Ramos (cell line): Measurements from ENCODE around the gene ILKAP.

Experiments
- in situ Hi-C: fragments of 300-500 bp; cut with MboI; formaldehyde crosslinking; loops from one replicate; pipeline ENCODE4 v1.14.3; 2022; ENCODE audit warnings: low sequenced_read_pairs; ENCODE audit not compliant: unreplicated experiment

The ILKAP gene

DNA sequence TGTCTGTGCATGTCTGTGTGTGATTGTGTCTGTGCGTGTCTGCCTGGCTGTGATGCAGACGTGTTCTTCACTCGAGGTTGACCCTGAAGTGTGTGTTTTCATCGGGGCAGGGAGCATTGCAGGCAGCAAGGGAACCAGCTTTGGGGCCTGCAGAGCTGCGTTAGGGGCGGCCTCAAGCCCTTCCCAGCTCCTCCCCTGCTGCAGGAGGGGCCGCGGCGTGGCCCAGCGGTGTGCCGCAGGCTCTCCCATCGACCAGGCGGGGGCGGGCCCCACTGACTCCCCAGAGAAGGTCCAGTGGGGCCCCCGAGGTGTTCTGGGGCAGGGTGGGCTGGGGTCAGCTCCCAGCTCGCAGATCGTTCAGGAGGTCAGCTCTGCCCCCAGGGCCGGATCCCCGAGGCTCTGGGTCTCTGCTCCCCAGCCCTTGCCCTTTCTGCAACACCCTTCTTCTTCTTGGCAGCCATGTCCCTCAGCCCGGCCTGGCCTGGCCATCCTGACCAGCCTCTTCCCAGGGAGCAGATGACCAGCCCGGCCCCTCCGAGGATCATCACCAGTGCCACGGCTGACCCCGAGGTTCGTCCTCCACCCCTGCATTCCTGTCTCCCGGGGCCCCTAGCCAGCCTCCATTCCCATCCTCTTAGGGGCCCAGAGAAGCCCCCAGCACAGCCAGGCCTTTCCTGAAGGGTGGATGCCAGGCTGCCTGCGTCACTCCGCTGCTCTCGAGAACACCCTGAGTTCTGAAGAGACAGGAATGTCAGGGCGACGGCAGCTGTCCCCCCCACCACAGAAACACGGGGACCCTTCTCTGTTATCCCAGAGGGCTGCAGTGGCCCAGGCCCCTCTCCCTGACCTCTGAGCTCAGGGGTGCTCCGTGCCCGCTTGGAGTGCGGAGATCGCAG is 76.1 kb downstream of the ILKAP start:
- in situ Hi-C loops, result no loop called here

DNA sequence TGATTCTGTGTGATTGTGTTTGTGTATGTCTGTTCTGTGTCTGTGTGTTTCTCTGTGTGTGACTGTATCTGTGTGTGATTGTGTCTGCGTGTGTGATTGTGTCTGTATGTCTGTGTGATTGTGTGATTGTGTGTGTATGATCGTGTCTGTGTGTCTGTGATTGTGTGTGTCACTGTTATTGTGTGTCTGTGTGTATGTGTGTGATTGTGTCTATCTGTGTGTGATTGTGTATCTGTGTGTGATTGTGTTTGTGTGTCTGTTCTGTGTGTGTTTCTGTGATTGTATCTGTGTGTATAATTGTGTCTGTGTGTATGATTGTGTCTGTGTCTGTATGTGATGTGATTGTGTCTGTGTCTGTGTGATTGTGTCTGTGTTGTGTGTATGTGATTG is 76.7 kb downstream of the ILKAP start:
- in situ Hi-C loops, result no loop called here

DNA sequence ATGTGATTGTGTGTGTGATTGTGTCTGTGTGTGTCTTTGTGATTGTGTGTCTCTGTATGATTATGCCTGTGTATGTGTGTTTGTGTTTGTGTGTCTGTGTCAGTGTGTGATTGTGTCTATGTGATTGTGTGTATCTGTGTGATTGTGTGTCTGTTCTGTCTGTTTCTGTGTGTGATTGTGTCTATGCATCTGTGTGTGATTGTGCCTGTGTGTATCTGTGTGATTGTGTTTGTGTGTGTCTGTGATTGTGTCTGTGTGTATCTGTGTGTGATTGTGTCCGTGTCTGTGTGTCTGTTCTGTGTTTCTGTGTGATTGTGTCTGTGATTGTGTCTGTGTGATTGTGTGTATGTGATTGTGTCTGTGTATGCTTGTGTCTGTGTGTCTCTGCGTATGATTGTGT is 77.2 kb downstream of the ILKAP start:
- in situ Hi-C loops, result no loop called here

DNA sequence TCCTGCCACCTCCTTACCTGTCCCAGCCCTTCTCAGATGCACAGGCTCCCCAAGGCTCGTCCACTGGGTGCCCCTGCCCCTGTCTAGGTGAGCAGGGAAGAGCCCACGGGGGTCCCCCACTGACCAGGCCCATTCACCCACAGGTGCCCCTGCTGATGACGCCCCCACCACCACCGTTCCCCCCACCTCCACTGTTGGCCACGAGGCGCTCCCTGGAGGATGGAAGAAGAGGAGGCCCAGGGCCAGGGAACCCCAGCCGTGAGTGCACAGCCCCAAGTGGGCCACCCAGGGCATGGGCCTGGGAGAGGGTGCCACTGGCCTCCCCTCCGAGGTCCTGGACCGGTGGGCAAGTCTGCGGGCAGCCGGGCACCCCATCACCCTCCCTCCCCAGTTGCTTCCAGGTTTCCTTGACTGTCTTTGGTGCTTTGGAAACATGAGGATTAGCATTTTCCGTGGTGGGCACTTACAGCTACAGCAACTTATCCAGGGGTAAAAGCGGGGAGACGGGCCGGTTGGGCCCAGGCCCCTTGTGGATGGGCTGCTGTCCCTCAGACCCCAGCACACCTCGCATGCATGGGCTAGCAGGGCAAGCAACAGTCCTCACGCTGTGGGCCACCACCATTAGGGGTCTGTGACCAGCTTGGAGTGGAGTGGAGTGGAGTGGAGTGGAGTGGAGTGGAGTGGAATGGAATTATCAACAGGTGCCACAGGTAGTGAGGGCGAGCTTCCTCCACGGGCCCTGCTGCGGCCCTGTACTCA is 78.2 kb downstream of the ILKAP start:
- in situ Hi-C loops, result no loop called here

DNA sequence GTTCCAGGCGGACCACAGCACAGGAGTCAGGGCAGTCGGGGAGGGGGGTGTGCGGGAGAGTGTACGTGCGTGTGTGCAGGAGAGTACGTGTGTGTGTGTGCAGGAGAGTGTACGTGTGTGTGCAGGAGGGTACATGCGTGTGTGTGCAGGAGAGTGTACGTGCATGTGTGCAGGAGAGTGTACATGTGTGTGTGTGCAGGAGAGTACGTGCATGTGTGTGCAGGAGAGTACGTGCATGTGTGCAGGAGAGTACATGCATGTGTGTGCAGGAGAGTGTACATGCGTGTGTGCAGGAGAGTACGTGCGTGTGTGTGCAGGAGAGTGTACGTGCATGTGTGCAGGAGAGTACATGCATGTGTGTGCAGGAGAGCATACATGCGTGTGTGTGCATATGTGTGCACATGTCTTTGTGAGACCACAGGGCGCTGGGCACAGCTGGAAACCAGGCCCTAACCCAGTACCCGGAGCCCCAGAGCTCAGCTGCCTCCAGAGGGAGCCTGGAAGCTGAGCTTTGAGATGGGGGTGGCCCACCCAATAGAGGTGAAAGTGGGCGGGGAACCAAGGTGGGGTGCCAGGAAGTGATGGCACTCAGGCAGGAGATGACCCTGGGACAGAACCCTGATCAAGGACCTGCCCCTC is 78.9 kb downstream of the ILKAP start:
- in situ Hi-C loops, result no loop called here

DNA sequence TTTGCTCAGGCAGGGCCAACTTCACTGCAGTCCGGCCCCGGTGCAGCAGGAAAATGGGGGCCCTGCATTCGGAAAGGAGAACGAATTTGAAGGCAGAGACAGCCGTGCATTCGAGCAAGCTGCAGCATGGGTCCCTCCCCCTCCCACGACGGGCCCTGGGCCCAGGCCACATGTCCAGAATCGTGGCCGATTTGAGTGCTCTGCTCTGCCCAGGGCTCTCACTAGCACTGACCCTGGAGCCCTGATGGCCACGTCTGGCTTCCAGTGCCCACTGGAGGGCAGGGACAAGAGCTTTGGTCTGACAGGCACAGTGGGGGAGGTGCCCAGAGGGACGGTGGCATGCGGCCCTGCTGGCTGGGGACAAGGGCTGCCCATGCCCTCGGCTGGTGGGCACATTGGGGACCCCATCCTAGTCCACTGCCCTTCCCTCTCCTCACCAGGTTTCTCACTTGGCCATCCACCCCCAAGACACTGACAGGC is 79.5 kb downstream of the ILKAP start:
- in situ Hi-C loops, result no loop called here

DNA sequence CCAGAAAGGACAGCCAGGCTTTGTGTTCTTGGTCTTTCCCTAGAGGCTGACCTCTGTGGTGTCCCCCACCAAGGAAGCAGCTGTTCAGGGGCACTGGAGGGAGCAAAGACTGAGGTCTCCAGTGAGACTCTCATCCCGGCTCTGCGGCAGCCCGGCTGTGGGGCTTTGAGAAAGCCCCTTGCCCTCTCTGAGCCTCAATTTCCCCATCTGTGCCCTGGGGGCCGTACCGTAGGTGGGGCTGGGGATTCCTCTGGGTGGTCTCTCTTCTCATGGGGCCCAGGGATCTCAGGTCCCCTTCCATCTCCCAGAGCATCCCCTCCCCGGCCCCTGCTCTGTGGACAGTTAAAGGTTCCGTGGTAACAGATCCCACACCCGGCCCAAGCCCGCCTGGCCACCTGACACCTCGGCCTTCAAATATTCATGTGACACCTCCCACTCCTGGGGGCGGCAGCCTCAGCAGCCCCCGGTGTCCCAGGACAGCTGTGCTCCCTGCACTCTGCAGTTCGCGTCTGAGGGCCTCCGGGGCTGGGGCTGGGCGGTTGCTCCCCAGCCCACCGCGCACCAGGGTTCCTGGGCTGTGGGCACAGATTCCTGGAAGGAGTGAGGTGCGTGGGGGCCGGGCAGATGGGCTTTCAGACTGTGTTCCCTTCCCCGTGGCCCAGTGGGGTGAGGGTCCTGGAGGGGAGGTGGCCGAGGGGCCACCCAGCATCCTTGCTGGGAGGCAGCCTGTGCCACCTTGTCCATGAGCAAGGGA is 80.1 kb downstream of the ILKAP start:
- in situ Hi-C loops, result no loop called here

DNA sequence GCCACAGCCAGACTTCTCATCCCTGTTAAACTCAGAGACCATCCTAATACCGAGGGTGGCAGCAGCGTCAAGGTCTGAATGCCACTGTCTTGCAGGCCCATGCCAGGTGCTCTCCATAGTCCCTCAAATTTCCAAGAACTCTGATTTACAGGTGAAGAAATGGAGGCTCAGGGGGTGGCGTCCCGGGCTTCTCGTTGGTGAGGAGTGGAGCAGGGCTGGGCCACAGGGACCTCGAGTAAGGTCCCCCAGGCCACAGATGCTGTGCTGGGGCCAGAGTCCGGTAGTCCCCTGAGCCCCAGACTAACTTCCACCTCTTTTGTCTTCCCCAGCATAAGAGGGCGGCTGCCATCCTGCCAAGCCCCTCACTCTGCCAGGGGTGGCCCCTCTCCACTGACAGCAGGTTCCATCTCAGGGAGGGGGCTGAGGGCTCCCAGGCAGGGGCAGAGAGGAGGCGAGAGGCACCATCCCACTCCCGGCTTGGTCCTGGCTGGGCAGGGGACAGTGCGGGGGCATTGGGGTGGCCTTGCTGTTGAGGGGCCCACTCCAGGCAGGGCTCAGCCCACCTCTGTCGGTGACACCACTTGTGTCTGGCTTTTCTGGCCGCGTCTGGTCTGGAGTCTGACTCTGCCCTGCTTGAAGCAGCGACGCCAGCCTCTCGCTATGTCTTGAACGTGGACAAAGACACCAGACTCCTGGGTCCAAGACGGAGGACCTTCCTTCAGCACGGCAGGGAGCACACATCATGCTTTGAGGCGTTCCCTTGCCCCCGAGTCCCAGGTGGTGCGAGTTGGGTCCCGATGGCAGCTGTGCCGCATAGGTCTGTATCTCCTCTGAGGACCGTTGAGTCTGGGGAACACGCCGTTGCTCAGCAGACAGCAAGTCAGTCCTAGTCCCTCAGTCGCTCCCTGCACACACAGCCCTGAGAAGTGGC is 80.9 kb downstream of the ILKAP start:
- in situ Hi-C loops, result no loop called here

DNA sequence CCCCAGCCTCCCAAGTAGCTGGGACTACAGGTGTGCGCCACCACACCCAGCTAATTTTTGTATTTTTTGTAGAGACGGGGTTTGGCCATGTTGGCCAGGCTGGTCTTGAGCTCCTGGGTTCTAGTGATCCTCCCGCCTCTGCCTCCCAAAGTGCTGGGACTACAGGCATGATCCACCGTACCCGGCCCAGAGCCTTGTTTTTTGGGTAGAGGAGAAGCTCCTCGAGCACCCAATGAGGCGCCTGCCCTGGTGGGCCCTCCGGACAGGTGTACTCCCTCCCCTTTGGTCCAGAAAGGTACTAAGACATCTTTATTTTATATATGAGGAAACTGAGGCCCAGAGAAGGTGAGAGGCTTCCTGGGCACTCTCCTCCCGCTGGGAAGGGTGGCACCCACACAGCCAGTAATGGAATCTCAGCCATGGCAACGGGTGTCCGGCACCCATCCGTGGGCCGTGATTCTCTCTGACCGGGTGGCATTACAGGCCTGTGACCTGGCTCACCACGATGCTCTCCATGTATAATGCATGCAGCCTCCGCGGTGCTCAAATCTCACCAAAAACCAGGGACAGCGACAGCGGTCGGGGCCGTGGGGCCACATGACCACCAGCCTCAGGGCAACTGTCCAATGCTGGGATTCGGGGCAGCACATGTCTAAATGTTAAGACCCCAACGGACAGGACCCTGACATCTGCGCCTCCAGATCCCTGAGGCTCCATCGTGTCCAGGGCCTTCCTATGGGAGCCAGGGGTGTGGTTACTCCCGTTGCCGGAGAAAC is 81.8 kb downstream of the ILKAP start:
- in situ Hi-C loops, result no loop called here

DNA sequence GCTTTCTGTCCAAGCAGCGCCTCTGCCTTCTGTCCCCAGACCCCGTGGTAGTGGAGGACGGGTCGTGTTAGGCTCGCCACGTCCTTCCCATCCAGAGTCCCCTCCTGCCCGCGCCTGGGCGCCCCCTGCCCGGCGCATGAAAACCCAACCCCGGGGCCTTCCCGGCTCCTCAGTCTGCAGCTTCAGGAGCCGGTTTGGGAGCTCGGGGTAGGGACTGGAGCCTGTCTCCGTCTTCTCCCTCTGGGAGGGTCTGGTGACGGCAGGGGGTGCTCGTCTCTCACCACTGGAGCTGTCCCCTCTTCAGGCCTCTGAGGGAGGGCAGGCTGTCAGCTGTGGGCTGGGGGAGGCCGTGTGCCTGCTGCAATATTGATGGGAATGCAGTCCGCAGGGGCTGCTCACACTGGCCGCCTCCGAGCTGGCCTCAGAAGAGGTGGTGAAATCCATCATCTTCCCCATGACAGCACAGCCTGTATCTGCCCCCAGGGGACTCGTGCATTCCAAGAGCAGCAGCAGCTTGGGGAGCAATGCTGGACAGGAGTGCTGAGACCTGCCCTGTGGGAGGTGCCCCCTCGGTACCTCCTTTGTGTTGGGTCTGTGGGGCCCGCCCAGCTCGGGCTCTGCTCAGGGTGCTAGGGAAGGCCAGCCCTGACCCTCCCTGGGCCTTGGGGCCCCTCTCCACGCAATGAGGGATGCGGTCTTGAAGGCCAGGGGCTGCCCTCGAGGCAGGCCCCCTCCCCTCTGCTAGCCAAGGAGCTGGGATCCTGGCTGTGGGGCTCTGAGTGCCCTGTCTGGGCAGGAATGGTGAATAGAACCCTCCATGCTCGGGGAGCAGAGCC is 82.8 kb downstream of the ILKAP start:
- in situ Hi-C loops, result no loop called here
